Measurements from ENCODE around the gene PIGU. TPM values are rescaled to one million over a fixed set of nuclear protein-coding genes. Genes with fewer than 3 reads are reported as not detected.
"Not testable (repeated sequence)": the region's sequence is repeated elsewhere in the genome, so short reads cannot be mapped to it uniquely, and the experiment has no call there.

Gene PIGU
- total and polyA plus RNA-seq, 2 donors (not counting 3 experiments of a cell fraction or from before 2014, with no cell fraction given) = 20.3 to 81.8 TPM

- Histone ChIP-seq H3K79me2 (ENCODE audit: control insufficient read depth, insufficient read depth, low read length) (no peaks in the 10 kb centered on the region), H3K9me3 (replicated peaks; ENCODE audit: control insufficient read depth, insufficient read depth, low read length) (no peaks in the 10 kb centered on the region), H3K36me3 (ENCODE audit: control insufficient read depth in 2 of 2, extremely low read depth in 1 of 2, insufficient read depth in 2 of 2, low read length in 2 of 2) (peaks cover 0 to 3% of the 10 kb centered on the region in 2 experiments), H3K27ac (ENCODE audit: insufficient read depth, low read depth, low read length) (no peak overlapping the region), H4K20me1 (replicated peaks; ENCODE audit: control insufficient read depth, extremely low read depth, insufficient read depth, low read length) (no peaks in the 10 kb centered on the region), H3K27me3 (ENCODE audit: control insufficient read depth in 2 of 2, insufficient read depth in 2 of 2, low read length in 2 of 2) (no peaks in the 10 kb centered on the region), H3K4me2 (ENCODE audit: insufficient read depth, low read length) (no peak overlapping the region), H2AFZ (ENCODE audit: low read depth, low read length) (no peak overlapping the region), H3K4me1 (ENCODE audit: control insufficient read depth, extremely low read depth, insufficient read depth, low read length) (no peaks in the 10 kb centered on the region), H3K9ac (replicated peaks; ENCODE audit: extremely low read depth, insufficient read depth, low read length) (no peak overlapping the region), H3K4me3 (replicated peaks in 1 of 3; ENCODE audit: insufficient read depth in 1 of 3, low read depth in 1 of 3, low read length in 3 of 3) (no peak overlapping the region), H3K9me1 (replicated peaks; ENCODE audit: control insufficient read depth, extremely low read depth, insufficient read depth, low read length) (no peaks in the 10 kb centered on the region)
- ChIA-PET CTCF (interaction anchor here (1.0 to 1.6 kb wide), 2 partner anchors 11 to 17 kb away, joined by 3 to 5 read pairs; no protein-coding TSS in a partner anchor), POLR2A (no interaction called here)
- BruUV-seq (replicated peaks) = no TSS peak
- dilution Hi-C loops (cut with MboI; ENCODE audit: extremely low pct_ligation_motif_present, low sequenced_read_pairs) (no loop called here), intact Hi-C loops (cut with micrococcal nuclease) (no loop called here)
- DNase-seq (ENCODE audit: low read depth, low spot score) = no peak
- TF ChIP-seq POLR2AphosphoS5 (IDR thresholded peaks at IDR 0.05; ENCODE audit: insufficient read depth, low read depth, low read length) (no peak), MAX (IDR thresholded peaks at IDR 0.05; ENCODE audit: insufficient read depth, insufficient read length) (no peak), FOS (IDR thresholded peaks at IDR 0.05; ENCODE audit: borderline replicate concordance, insufficient read depth, low read length) (no peak), MYC (IDR thresholded peaks at IDR 0.05; ENCODE audit: low read depth, low read length) (no peak), POLR2A (IDR thresholded peaks at IDR 0.05; ENCODE audit: low read depth, low read length) (no peak)
- FAIRE-seq = no peak
These were observed 47.3 kb upstream of the PIGU start for GRCh38 chr20:34724172-34724571.

- BruUV-seq (replicated peaks); intact Hi-C loops (cut with micrococcal nuclease); H4K20me1 ChIP-seq (replicated peaks; ENCODE audit: control insufficient read depth, extremely low read depth, insufficient read depth, low read length); dilution Hi-C loops (cut with MboI; ENCODE audit: extremely low pct_ligation_motif_present, low sequenced_read_pairs); H3K4me1 ChIP-seq (ENCODE audit: control insufficient read depth, extremely low read depth, insufficient read depth, low read length); H3K9me3 ChIP-seq (replicated peaks; ENCODE audit: control insufficient read depth, insufficient read depth, low read length); H2AFZ ChIP-seq (ENCODE audit: low read depth, low read length); H3K9me1 ChIP-seq (replicated peaks; ENCODE audit: control insufficient read depth, extremely low read depth, insufficient read depth, low read length); DNase-seq (ENCODE audit: low read depth, low spot score); H3K9ac ChIP-seq (replicated peaks; ENCODE audit: extremely low read depth, insufficient read depth, low read length); H3K4me3 ChIP-seq (replicated peaks in 1 of 3; ENCODE audit: insufficient read depth in 1 of 3, low read depth in 1 of 3, low read length in 3 of 3); FAIRE-seq; H3K4me2 ChIP-seq (ENCODE audit: insufficient read depth, low read length); H3K27me3 ChIP-seq (ENCODE audit: control insufficient read depth in 2 of 2, insufficient read depth in 2 of 2, low read length in 2 of 2); H3K27ac ChIP-seq (ENCODE audit: insufficient read depth, low read depth, low read length); POLR2A ChIA-PET; H3K79me2 ChIP-seq (ENCODE audit: control insufficient read depth, insufficient read depth, low read length); H3K36me3 ChIP-seq (ENCODE audit: control insufficient read depth in 2 of 2, extremely low read depth in 1 of 2, insufficient read depth in 2 of 2, low read length in 2 of 2): not testable (repeated sequence)
- CTCF ChIA-PET = interaction anchor here (1.1 kb wide), 1 partner anchor 47 kb away, joined by 4 read pairs; no protein-coding TSS in a partner anchor
These were observed 45.7 kb upstream of the PIGU start for GRCh38 chr20:34722560-34722959.

Measured in endothelial cell of umbilical vein (primary cell).